ENCODE results near the gene PTGES3L. TPM values are rescaled to one million over a fixed set of nuclear protein-coding genes. Genes with fewer than 3 reads are reported as not detected.

Gene PTGES3L
- total RNA-seq, 1 experiment from 2014 or later, result 0.74 TPM

- DNase-seq (ENCODE audit: low read depth, low spot score) (no peak), ATAC-seq (no peak)
- Histone ChIP-seq H3K4me3 (ENCODE audit: low read depth in 2 of 2, low read length in 2 of 2) (no peak overlapping the region), H3K27me3 (ENCODE audit: control insufficient read depth, insufficient read depth, low read length) (no peaks in the 10 kb centered on the region), H3K36me3 (ENCODE audit: control insufficient read depth, insufficient read depth, low read length) (peaks cover 5% of the 10 kb centered on the region), H3K4me1 (ENCODE audit: control insufficient read depth, insufficient read depth, low read length) (peaks cover 11% of the 10 kb centered on the region; the same call in 1 of the 2 replicates), H3K27ac (ENCODE audit: low read length) (no peak overlapping the region), H3K9me3 (ENCODE audit: control insufficient read depth, insufficient read depth, low read depth, low read length) (no peaks in the 10 kb centered on the region)
- no TSS peak for BruUV-seq (replicated peaks)
- in situ Hi-C loops (cut with HindIII; ENCODE audit: low pct_unique_long_range_greater_than_20kb, low sequenced_read_pairs) (no loop called here), intact Hi-C loops (cut with micrococcal nuclease; ENCODE audit: unreplicated experiment) (no loop called here)
- TF ChIP-seq TCF7L2 (IDR thresholded peaks at IDR 0.05; ENCODE audit: low read depth, low read length), result no peak
- TF ChIP-seq CTCF (IDR thresholded peaks at IDR 0.05), result no peak
- ChIA-PET CTCF (no interaction called here), POLR2A (no interaction called here)
These were observed 9.3 kb upstream of the PTGES3L start for GRCh38 chr17:42989141-42989540.

- TF ChIP-seq SIN3A (IDR thresholded peaks at IDR 0.05; ENCODE audit: borderline replicate concordance, insufficient read depth, low read depth, low read length), result no peak
- no peak for TF ChIP-seq POLR2AphosphoS5 (IDR thresholded peaks at IDR 0.05; ENCODE audit: low read depth, low read length)
- TF ChIP-seq REST (IDR thresholded peaks at IDR 0.05; ENCODE audit: insufficient read depth in 1 of 2, low read depth in 2 of 2, low read length in 1 of 2), result no peak
- no peak for TF ChIP-seq TCF7L2 (IDR thresholded peaks at IDR 0.05; ENCODE audit: low read depth, low read length)
- no peak for TF ChIP-seq CTCF (IDR thresholded peaks at IDR 0.05)
- BruUV-seq (replicated peaks), result no TSS peak
- ATAC-seq, result no peak
- Histone ChIP-seq H3K9me3 (ENCODE audit: control insufficient read depth, insufficient read depth, low read depth, low read length) (no peaks in the 10 kb centered on the region), H3K27ac (ENCODE audit: low read length) (no peak overlapping the region), H3K36me3 (ENCODE audit: control insufficient read depth, insufficient read depth, low read length) (peaks cover 5% of the 10 kb centered on the region), H3K4me1 (ENCODE audit: control insufficient read depth, insufficient read depth, low read length) (peaks cover 20% of the 10 kb centered on the region), H3K4me3 (ENCODE audit: low read depth in 2 of 2, low read length in 2 of 2) (no peak overlapping the region), H3K27me3 (ENCODE audit: control insufficient read depth, insufficient read depth, low read length) (no peaks in the 10 kb centered on the region)
- DNase-seq (ENCODE audit: low read depth, low spot score), result no peak
- POLR2A ChIA-PET, result interaction anchor here (1.2 kb wide), 1 partner anchor 13 kb away, joined by 9 read pairs; the partner anchor contains the start of gene RPL27
- CTCF ChIA-PET, result interaction anchor here (0.7 kb wide), 1 partner anchor 56 kb away, joined by 4 read pairs; no protein-coding TSS in a partner anchor
- intact Hi-C loops (cut with micrococcal nuclease; ENCODE audit: unreplicated experiment), result no loop called here
- in situ Hi-C loops (cut with HindIII; ENCODE audit: low pct_unique_long_range_greater_than_20kb, low sequenced_read_pairs), result no loop called here
These were observed 5.3 kb upstream of the PTGES3L start for GRCh38 chr17:42985225-42985624.
